MM.1S (cell line): ENCODE data around the gene ANKRD9.

Source experiments
- CTCF ChIP-seq: fragments of 300-600 bp; sonication (generic); IDR thresholded peaks from 2 replicates; pipeline ENCODE4 v1.5.1; 2016; ENCODE audit warnings: antibody characterized with exemption, low read length, mixed read lengths
- EZH2 ChIP-seq: fragments of 300-600 bp; sonication (generic); optimal IDR thresholded peaks from 2 replicates; pipeline ENCODE3; 2017; ENCODE audit warnings: low read depth, mild to moderate bottlenecking, antibody characterized with exemption, low read length, mixed read lengths

GRCh38 chr14:102491366-102491765 lies 18.2 kb downstream of the ANKRD9 start:
- TF ChIP-seq CTCF: no peak
- TF ChIP-seq EZH2: no peak
